Activated CD4-positive, alpha-beta T cell treated with anti-CD3 and anti-CD28 coated beads, Interleukin-10, Interleukin-2, amounts not matched to agents 100 ng/mL and 50 ng/mL, durations not matched to agents 16 hours and 8 hours (primary cell): ENCODE measurements around the gene NXT1.
"Not testable (repeated sequence)": the region's sequence is repeated elsewhere in the genome, so short reads cannot be mapped to it uniquely, and the experiment has no call there.

Experiments used
- DNase-seq: peaks from one replicate; pipeline ENCODE4 v3.0.0-alpha.2; 2020

Gene NXT1

DNA sequence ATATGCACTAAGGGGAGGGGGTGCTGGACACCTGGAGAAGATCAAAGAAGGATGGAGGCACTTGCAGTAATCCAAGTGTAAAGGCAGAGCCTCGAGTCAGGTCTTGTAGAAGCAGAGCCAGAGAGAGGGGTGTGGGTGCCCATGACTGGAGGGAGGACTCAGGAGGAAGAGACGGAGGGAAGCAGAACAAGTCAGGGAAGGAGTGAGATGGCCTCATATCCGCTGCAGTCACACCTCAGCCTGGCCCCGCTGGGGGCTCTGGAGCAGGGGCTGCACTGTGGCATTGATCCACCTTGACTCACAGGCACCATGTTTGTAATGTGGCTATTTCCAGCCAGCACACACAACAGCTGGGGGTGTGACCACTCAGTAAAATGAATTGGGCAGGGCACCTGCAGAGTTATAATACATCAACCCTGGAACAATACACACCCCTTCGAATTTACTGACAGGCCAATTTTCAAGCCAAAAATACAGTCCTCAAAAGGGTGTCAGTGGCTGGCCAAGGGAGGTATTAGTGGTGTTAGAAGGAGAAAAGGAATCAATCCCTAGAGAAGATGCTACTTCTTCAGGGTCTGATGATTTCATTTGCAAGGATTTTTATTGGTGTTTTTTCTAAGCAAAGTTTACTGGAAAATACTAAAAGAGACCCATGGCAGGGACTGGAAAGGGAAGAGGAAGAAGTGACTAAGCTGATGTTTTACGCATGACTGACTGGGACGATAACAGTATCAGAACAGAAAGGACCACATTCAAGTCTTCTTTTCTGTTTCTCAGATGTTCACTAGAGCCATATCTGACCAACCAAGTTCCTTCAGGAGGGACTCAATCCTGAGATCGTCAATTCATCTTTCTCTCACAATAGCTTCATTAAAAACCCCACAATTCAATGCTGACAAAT, 18.9 kb upstream of the NXT1 start:
- DNase-seq: no peak

- no peak for DNase-seq
Observed at GRCh38 chr20:23332467-23332866, 18.1 kb upstream of the NXT1 start.

DNA sequence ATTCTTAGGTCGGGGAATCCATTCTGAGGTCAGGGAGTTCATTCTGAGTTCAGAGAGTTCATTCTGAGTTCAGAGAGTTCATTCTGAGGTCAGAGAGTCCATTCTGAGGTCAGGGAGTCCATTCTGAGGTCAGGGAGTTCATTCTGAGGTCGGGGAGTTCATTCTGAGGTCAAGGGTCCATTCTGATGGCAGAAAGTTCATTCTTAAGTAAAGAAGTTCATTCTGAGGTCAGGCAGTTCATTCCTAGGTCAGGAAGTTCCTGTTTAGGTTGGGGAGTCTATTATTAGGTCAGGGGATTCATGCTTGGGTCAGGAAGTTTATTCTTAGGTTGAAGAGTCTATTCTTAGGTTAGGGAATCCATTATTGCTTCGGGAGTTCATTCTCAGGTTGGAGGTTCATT, 16.5 kb upstream of the NXT1 start:
- DNase-seq: no peak

GRCh38 chr20:23335521-23335920, 15.1 kb upstream of the NXT1 start:
- no peak for DNase-seq

DNA sequence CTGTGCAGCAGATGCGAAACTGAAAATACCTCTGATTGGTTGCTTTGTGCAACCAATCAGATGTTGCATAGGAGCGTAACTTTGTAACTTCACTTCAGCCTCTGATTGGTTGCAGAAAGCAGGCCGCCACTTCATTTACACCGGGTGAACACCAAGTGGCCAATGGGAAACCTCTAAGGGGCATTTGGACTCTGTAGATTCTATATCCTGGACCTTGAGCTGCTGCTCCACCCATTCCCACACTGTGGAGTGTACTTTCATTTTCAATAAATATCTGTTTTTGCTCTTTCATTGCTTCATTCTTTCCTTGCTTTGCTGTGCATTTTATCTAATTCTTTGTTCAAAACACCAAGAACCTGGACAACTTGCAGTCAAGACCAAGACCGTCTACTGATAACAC, 14.1 kb upstream of the NXT1 start:
- DNase-seq: no peak

GRCh38 chr20:23337312-23337711, 13.3 kb upstream of the NXT1 start:
- no peak for DNase-seq

- no peak for DNase-seq
Observed at GRCh38 chr20:23339986-23340385, 10.6 kb upstream of the NXT1 start.

DNA sequence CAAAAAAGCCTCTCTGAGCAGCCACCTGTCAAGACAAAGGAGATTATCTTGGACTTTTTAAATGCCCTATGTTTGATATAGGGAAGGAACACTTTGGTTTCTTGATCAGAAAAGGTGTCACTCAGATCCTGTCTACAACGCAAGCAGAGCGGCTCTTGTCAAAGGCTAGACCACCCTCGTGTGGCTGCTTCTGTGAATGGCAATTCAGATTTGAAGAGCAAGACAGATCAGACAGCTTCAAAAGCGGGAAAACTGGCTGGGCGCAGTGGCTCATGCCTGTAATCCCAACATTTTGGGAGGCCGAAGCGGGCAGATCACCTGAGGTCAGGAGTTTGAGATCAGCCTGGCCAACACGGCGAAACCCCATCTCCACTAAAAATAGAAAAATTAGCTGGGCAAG, 10.1 kb upstream of the NXT1 start:
- peak; percentile 36 for DNase-seq

- no peak for DNase-seq
Observed at GRCh38 chr20:23341073-23341472, 9.5 kb upstream of the NXT1 start.

DNA sequence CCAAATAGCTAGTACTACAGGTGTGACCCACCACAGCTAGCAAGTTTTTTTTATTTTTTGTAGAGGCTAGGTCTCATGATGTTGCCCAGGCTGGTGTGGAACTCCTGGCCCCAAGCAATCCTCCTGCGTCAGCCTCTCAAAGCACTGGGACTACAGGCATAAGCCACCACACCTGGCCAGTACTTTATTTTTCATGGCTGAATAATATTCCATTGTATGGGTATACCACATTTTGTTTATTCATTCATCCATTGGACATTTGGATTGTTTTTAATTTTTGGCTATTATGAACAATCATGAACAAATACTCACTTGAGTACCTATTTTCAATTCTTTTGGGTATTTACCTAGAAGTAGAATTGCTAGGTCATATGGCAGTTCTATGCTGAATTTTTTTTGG, 7.0 kb upstream of the NXT1 start:
- no peak for DNase-seq

DNA sequence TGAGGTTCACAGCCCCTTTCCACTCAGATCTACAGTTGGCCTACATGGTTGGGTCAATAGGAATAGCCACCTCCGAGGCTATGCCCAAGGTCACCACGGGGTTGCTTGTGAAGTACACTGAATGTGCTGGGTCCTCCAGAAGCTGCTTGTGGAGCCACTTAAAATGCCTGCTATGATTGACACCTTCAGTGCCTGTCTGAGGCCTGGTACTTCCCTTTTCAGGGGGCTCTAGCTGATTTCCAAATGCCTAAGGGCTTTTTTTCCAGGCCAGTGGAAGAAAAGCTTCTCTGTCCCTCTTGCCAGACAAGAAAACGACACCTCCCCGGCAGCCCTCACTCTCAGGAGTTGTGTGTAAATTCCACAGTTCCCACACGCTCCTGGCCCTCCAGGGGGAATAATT, 6.3 kb upstream of the NXT1 start:
- no peak for DNase-seq

GRCh38 chr20:23346002-23346401, 4.6 kb upstream of the NXT1 start:
- no peak for DNase-seq

DNA sequence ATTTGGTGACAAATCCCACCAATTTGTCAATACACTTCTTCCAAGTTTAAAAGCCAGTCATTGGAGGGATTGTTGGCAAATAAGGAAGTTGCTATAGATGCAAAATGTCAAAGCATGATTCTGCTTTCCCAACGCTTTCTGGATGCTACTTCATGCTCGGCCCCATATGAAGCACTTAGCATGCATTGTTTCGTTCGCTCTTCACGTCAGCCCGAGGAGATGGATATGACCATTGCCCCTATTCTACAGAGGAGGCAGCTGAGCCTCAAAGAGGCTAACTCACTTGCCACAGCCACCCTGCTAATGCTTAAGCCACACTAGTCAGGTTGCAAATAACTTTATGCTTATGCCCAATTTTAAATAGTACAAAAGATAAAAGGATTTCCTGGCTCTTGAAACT, 2.8 kb upstream of the NXT1 start:
- DNase-seq: no peak

GRCh38 chr20:23348510-23348909, 2.1 kb upstream of the NXT1 start:
- DNase-seq: not testable (repeated sequence)

GRCh38 chr20:23349338-23350195, 1.0 kb upstream of the NXT1 start:
- peak; percentile 81 for DNase-seq

DNA sequence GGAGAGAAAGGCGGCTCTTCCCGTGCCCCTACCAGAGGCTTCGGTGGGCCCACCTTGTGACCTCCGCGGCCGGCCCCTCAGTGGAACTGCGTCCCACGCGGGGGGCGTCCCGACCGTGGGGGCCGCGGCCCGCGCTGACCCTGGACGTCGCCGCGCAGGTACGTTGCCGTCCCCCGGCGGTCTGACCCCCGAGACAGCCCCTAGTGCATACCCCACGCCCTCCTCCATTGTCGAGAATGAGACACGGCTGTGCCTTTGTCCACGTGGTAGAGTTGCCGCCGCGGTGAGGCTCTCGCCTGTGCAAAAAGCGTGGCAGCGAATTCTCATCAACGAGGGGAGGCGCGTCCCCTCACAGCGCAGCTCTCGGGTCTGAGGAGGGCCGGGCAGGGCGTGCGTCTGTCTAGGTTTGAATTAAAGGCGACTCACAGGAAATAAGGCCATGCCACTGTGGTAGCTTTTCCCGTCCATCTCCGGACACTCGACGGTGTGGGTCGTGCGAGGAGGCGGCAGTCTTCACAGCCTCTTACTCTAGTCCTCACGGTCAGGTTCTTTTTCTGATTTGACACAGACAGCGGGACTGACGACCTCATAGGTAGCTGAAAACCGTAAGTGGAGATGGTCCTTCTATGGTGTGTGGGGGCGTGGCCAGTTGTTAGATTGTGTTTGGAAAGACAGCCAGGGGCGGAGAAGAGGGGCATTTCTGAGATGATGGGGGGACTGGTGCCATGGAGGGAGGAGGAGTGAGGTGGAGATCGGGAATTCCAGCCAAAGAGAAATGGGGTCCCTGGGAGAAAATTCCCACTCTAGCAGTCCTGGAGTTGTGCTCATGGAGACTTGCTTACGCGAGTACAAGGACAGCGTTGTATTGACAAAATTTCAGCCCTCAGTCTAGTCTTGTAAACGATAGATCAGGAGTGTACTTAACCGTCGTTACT, 580 bp downstream of the NXT1 start:
- DNase-seq: peak; percentile 70

DNA sequence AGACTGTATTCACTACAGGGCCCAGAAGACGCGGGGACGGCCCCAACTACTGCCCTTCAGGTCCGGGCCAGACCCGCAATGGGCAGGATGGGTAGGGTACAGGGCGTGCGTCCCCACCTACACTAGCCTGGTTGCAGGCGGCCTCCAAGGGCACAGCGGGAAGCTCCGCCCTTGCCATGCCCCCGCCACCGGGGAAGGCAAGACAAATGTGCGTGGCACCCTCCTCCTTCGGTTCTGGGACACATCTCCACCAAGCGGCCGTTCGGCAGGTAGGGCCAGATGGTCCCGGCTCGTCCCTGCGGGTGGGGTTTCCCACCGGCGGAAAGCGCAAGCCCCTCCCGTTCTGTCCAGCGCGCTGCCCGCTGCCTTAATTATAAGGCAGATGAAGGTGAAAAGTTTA, 5.6 kb downstream of the NXT1 start:
- DNase-seq: no peak

DNA sequence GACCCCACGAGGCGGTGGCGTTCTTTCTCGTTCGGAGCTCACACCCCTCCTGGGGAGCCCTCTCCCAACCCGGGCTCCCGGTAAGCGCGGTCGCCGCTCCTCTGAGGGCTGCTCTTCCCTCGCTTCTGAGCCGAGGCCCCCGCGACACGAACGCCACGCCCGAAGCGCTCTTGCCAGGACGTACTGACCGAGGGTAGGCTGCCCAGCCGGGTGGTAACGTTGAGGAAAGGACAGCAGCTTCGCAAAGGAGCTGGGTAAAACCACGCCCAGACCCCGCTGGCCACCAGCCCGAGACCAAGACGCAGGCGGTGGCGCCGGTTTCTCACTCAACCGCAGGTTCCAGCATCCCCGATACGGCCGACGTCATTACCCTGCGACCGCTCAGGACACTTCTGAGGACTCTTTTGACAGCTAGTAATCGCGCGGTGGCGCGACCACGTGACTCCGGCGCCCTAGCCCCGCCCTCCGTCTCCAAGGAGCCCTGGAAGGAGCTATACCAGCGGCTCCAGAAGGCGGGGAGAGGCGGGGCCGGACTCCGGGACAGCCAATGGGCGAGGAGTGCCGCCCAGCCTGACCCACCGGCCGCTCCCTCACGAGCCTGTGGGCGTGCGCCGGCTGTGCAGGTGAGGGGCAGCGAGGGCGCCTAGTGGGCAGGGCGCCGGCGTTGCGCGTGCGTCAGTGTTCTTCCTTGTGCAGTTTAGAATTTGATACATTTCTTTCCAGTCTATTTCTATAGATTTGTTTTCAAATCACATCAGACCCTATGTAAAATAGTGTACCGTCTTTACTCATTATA, 7.4 kb downstream of the NXT1 start:
- peak; percentile 100 for DNase-seq

- DNase-seq: no peak
Observed at GRCh38 chr20:23358563-23358906, 7.9 kb downstream of the NXT1 start.

- no peak for DNase-seq
Observed at GRCh38 chr20:23358923-23359593, 8.5 kb downstream of the NXT1 start.

GRCh38 chr20:23360531-23360930, 9.9 kb downstream of the NXT1 start:
- DNase-seq: no peak

GRCh38 chr20:23361119-23361475, 10.5 kb downstream of the NXT1 start:
- no peak for DNase-seq
